Measurements from ENCODE around the gene YIF1A.

YIF1A gene

DNA sequence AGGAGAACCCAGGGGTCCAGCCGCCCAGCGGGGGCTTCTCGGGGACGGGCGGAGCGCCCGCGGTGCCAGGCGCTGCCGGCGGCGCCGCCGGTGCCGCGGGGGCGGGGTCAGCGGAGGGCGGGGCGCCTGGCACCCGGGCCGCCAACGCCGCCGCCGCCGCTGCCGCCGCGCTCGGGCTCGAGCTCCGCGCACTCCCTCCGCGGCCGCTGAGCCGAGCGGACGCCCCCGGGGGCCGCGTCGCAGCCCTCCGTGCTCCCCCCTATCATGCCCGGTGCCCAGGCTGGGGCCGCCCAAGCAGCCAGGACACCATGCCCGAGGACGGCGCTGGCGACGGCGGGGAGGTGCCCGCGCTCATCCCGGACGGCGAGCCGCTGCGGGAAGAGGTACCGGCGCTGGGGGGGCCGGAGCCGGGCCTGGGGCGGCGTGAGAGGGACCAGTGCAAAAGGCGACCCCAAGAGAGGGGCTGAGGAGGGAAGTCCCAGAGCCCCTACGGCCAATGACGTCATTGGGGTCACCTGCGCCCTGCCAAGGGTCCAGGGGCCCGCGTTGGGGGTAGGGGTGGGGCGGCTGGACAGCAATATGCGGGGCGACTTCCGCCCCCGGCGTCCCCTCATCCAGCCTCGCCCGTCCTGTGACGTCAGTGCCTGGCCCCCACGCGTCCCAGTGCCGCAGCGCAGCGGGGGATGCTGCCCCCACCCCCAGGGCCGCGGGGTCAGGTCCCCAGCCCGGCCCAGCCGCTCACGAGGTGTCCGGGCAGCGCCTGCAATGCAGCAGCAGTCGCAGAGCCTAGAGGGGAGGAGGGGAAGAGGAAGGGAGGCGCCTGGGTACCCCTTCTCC lies 3.0 kb upstream of the YIF1A start, which contains the start of gene TMEM151A:
TMEM151A (plus strand) TSS at position 189 of the 837 bp plus-strand sequence; CDS start at position 309, 120 bp downstream.
- DNase-seq (ENCODE audit: low spot score), result no peak
- Histone ChIP-seq H3K27ac (no peak within 1 kb of the TSS), H3K4me3 (peak within 1 kb of the TSS; percentile 70)
- TF ChIP-seq, protein P1, sequence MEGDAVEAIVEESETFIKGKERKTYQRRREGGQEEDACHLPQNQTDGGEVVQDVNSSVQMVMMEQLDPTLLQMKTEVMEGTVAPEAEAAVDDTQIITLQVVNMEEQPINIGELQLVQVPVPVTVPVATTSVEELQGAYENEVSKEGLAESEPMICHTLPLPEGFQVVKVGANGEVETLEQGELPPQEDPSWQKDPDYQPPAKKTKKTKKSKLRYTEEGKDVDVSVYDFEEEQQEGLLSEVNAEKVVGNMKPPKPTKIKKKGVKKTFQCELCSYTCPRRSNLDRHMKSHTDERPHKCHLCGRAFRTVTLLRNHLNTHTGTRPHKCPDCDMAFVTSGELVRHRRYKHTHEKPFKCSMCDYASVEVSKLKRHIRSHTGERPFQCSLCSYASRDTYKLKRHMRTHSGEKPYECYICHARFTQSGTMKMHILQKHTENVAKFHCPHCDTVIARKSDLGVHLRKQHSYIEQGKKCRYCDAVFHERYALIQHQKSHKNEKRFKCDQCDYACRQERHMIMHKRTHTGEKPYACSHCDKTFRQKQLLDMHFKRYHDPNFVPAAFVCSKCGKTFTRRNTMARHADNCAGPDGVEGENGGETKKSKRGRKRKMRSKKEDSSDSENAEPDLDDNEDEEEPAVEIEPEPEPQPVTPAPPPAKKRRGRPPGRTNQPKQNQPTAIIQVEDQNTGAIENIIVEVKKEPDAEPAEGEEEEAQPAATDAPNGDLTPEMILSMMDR (IDR thresholded peaks at IDR 0.05), result no peak

- no peak for DNase-seq (ENCODE audit: low spot score)
- TF ChIP-seq, protein P1 (IDR thresholded peaks at IDR 0.05), result no peak
- Histone ChIP-seq H3K27ac (no peak overlapping the region), H3K4me3 (peak overlapping the region; percentile 70)
These were observed 2.4 kb upstream of the YIF1A start for GRCh38 chr11:66291303-66291705.

DNA sequence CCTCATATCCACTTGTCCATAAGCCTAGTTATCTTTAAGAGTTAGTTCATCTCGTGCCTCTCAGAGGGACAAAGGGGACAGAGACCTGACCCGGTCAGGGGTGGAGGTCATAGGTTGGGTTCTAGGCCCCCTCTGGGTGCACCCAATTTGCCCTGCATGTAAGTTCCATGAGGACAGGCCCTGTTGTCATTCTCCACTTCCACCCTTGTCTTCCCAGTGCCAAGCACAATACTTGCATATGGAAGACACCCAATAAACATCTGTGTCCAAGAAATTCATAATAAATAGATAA lies 1.3 kb upstream of the YIF1A start:
- Histone ChIP-seq H3K27ac (no peak overlapping the region), H3K4me3 (no peak overlapping the region)
- DNase-seq (ENCODE audit: low spot score), result no peak
- TF ChIP-seq, protein P1 (IDR thresholded peaks at IDR 0.05), result no peak

- peak overlapping the region; percentile 62 to 96 for H3K27ac ChIP-seq
- DNase-seq (ENCODE audit: low spot score), result peak; percentile 87
- TF ChIP-seq, protein P1 (IDR thresholded peaks at IDR 0.05), result no peak
- peak overlapping the region; percentile 87 for H3K4me3 ChIP-seq
These were observed 796 bp upstream of the YIF1A start for GRCh38 chr11:66289548-66290329.

GRCh38 chr11:66287889-66288670 lies 863 bp downstream of the YIF1A start:
- DNase-seq (ENCODE audit: low spot score), result no peak
- TF ChIP-seq, protein P1 (IDR thresholded peaks at IDR 0.05), result no peak
- Histone ChIP-seq H3K4me3 (peak overlapping the region; percentile 87), H3K27ac (peak overlapping the region; percentile 92 to 96)

DNA sequence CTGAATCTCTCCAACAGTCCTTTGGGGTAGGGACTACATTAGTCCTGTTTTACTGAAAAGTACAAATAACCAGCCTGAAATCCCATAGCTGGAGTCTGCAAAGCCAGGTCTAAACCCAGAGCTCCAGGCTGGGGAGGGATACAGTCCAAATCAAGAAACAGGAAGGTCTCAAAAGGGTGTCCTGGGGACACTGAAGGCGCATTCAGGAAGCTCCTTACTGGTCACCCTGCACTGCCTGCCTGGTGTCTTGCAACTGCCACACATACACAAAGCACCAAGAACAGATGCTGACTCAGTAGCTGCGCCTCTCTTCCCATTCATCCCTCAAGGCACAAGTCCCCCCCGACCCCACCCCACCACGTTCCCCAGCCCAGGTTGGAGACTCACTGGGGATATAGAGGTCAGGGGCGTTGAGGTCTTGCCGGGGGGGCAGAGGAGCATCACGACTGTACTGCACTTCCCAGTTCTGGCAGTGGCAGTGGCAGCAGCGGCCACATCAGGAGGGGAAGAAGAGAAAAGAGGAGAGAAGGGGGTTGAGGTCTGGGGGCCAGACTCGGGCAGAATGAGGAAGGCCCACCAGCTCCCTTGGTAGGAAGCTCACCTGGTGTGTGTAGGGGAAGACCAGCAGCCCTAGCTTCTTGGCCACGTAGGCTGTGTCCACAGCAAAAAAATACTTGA lies 1.6 kb downstream of the YIF1A start:
- Histone ChIP-seq H3K27ac (peak overlapping the region in 1 of 2 donors; percentile 96), H3K4me3 (peak overlapping the region; percentile 87)
- TF ChIP-seq, protein P1 (IDR thresholded peaks at IDR 0.05), result no peak
- DNase-seq (ENCODE audit: low spot score), result no peak

Measured in coronary artery (tissue), 2 donors.